Endothelial cell of umbilical vein (primary cell): ENCODE data around the gene GIPC1. TPM values are rescaled to one million over a fixed set of nuclear protein-coding genes. Genes with fewer than 3 reads are reported as not detected.

Experiments
- BruUV-seq: library from RNA; stranded (reverse); fragments of 400-500 nt; replicated peaks from 2 replicates; lab custom pipeline; 2021; lab: Mats Ljungman, UMichigan
- CTCF ChIA-PET: fragments of 300-600, 350-600 bp; sonication (Branson Sonifier 250); formaldehyde crosslinking; loops from one replicate; lab custom pipeline; 2021; ENCODE audit warnings: antibody characterized with exemption, inconsistent platforms; lab: Charles Lee
- POLR2A ChIA-PET: fragments of 300-600, 350-600 bp; sonication (Branson Sonifier 250); formaldehyde crosslinking; loops from one replicate; lab custom pipeline; 2021; ENCODE audit warnings: antibody characterized with exemption, inconsistent platforms; lab: Charles Lee
- DNase-seq: peaks from one replicate; pipeline ENCODE4 v3.0.0-alpha.2; 2011; ENCODE audit warnings: low read depth, low spot score
- FAIRE-seq: peaks from 2 replicates; lab custom pipeline; 2011; peaks lifted over from hg19 to GRCh38; lab: Jason Lieb, UNC
- H2AFZ ChIP-seq: 2 replicates; pipeline ENCODE4 v1.6.0; 2012; ENCODE audit warnings: low read depth, low read length, control low read depth, inconsistent platforms
- H3K27ac ChIP-seq: 2 replicates; pipeline ENCODE4 v1.5.1; 2011; ENCODE audit warnings: low read depth, mild to moderate bottlenecking, control low read depth, low read length, moderate library complexity; ENCODE audit not compliant: insufficient read depth
- H3K27me3 ChIP-seq, 2 experiments: 2 replicates each; pipeline versions ENCODE4 v1.6.0 to v1.6.1; 2011; ENCODE audit warnings: low read length in 2 of 2, mixed read lengths in 1 of 2; ENCODE audit not compliant: control insufficient read depth in 2 of 2, insufficient read depth in 2 of 2
- H3K36me3 ChIP-seq, 2 experiments: 2 replicates in 1 of 2; 3 replicates in 1 of 2; pipeline ENCODE4 v1.5.1; 2011; ENCODE audit warnings: low read length in 2 of 2, mild to moderate bottlenecking in 1 of 2, moderate library complexity in 1 of 2; ENCODE audit not compliant: control insufficient read depth in 2 of 2, insufficient read depth in 2 of 2; ENCODE audit errors: extremely low read depth in 1 of 2
- H3K4me1 ChIP-seq: 3 replicates; pipeline ENCODE4 v1.5.1; 2011; ENCODE audit warnings: mild to moderate bottlenecking, low read length; ENCODE audit not compliant: control insufficient read depth, insufficient read depth; ENCODE audit errors: extremely low read depth
- H3K4me2 ChIP-seq: 2 replicates; pipeline ENCODE4 v1.6.1; 2011; ENCODE audit warnings: low read length, control low read depth, mixed read lengths; ENCODE audit not compliant: insufficient read depth
- H3K4me3 ChIP-seq, 3 experiments: fragments of 200-600 bp in 1 of 3; sonication (generic), shearing (Covaris generic) in 1 of 3; replicated peaks in 1 of 3; 2 replicates each; pipeline ENCODE4 v1.5.1; 2011 to 2016; ENCODE audit warnings: control low read depth in 3 of 3, low read length in 3 of 3, mild to moderate bottlenecking in 2 of 3, inconsistent platforms in 1 of 3, low read depth in 1 of 3, moderate library complexity in 1 of 3; ENCODE audit not compliant: insufficient read depth in 1 of 3
- H3K79me2 ChIP-seq: 2 replicates; pipeline ENCODE4 v1.6.0; 2012; ENCODE audit warnings: low read length, inconsistent platforms; ENCODE audit not compliant: control insufficient read depth, insufficient read depth
- H3K9ac ChIP-seq: replicated peaks from 2 replicates; pipeline ENCODE3; 2011; ENCODE audit warnings: low read length, control low read depth; ENCODE audit not compliant: insufficient read depth; ENCODE audit errors: extremely low read depth
- H3K9me1 ChIP-seq: replicated peaks from 3 replicates; pipeline ENCODE4 v1.6.0; 2011; ENCODE audit warnings: mild to moderate bottlenecking, low read length; ENCODE audit not compliant: control insufficient read depth, insufficient read depth; ENCODE audit errors: extremely low read depth
- H3K9me3 ChIP-seq: replicated peaks from 2 replicates; pipeline ENCODE4 v1.5.1; 2012; ENCODE audit warnings: low read length, inconsistent platforms; ENCODE audit not compliant: control insufficient read depth, insufficient read depth
- H4K20me1 ChIP-seq: replicated peaks from 2 replicates; pipeline ENCODE3; 2011; ENCODE audit warnings: mild to moderate bottlenecking, low read length; ENCODE audit not compliant: control insufficient read depth, insufficient read depth; ENCODE audit errors: extremely low read depth
- CTCF ChIP-seq, 2 donors: IDR thresholded peaks; 1 replicate in 1 of 2; 2 replicates in 1 of 2; pipeline ENCODE4 v1.5.1; 2011; ENCODE audit warnings: low read length in 2 of 2, mild to moderate bottlenecking in 2 of 2, moderate library complexity in 2 of 2, control low read depth in 1 of 2, inconsistent platforms in 1 of 2, low read depth in 1 of 2; ENCODE audit not compliant: insufficient read depth in 1 of 2; ENCODE audit errors: extremely low read depth in 1 of 2
- EZH2 ChIP-seq: IDR thresholded peaks from 2 replicates; pipeline ENCODE4 v1.6.1; 2012; ENCODE audit warnings: borderline replicate concordance, low read depth, mild to moderate bottlenecking, moderate library complexity, low read length, inconsistent platforms; ENCODE audit not compliant: severe bottlenecking
- FOS ChIP-seq: IDR thresholded peaks from 2 replicates; pipeline ENCODE4 v1.6.1; 2011; ENCODE audit warnings: mild to moderate bottlenecking, low read length, moderate library complexity, borderline replicate concordance; ENCODE audit not compliant: insufficient read depth
- GATA2 ChIP-seq: IDR thresholded peaks from 2 replicates; pipeline ENCODE4 v1.7.0; 2011; ENCODE audit warnings: low read depth, mild to moderate bottlenecking, moderate library complexity, mixed read lengths, low read length; ENCODE audit not compliant: insufficient read length, insufficient read depth
- JUN ChIP-seq: IDR thresholded peaks from 2 replicates; pipeline ENCODE4 v1.6.1; 2011; ENCODE audit warnings: borderline replicate concordance, low read depth; ENCODE audit not compliant: insufficient read length, insufficient read depth
- MAX ChIP-seq: IDR thresholded peaks from 2 replicates; pipeline ENCODE4 v1.6.1; 2011; ENCODE audit not compliant: insufficient read depth, insufficient read length
- MYC ChIP-seq: IDR thresholded peaks from one replicate; pipeline ENCODE4 v1.6.1; 2011; ENCODE audit warnings: mild to moderate bottlenecking, low read depth, low read length
- POLR2A ChIP-seq: IDR thresholded peaks from 2 replicates; pipeline ENCODE4 v1.6.1; 2012; ENCODE audit warnings: low read depth, mild to moderate bottlenecking, control low read depth, low read length
- POLR2AphosphoS5 ChIP-seq: IDR thresholded peaks from 2 replicates; pipeline ENCODE4 v1.6.1; 2012; ENCODE audit warnings: low read depth, mild to moderate bottlenecking, control low read depth, low read length, moderate library complexity; ENCODE audit not compliant: insufficient read depth
- dilution Hi-C: fragments of 300-500 bp; cut with MboI; formaldehyde crosslinking; loops from one replicate; pipeline ENCODE4 v1.15.0; 2019; ENCODE audit warnings: low sequenced_read_pairs; ENCODE audit not compliant: extremely low pct_ligation_motif_present
- intact Hi-C: fragments of 100-400 bp; cut with micrococcal nuclease; formaldehyde crosslinking; loops from one replicate; pipeline ENCODE4 v1.10.0; 2022
- polyA plus RNA-seq, 4 experiments: library from polyadenylated mRNA; depleted of rRNA in 3 of 4; stranded (reverse) in 3 of 4; unstranded in 1 of 4; fragments of >200 nt; gene quantifications; 2 replicates each; pipeline versions ENCODE4 v1.2.1 to v1.2.3, GENCODE V29; 2011 to 2012; ENCODE audit warnings: missing spikeins in 1 of 4
- total RNA-seq: library from RNA; stranded (reverse); gene quantifications from 2 replicates; pipeline ENCODE4 v1.2.3, GENCODE V29; 2021

Gene GIPC1
- total and polyA plus RNA-seq, 2 donors (not counting 3 experiments of a cell fraction or from before 2014, with no cell fraction given) = 108 to 141 TPM

- Histone ChIP-seq H3K9me1 (no peaks in the 10 kb centered on the region), H4K20me1 (no peaks in the 10 kb centered on the region), H3K4me3 (no peak overlapping the region), H2AFZ (no peak overlapping the region), H3K27me3 (no peaks in the 10 kb centered on the region), H3K4me1 (peaks cover 7% of the 10 kb centered on the region), H3K36me3 (no peaks in the 10 kb centered on the region), H3K4me2 (no peak overlapping the region), H3K79me2 (peaks cover 23% of the 10 kb centered on the region), H3K9me3 (no peaks in the 10 kb centered on the region), H3K9ac (no peak overlapping the region), H3K27ac (no peak overlapping the region)
- ChIA-PET CTCF (no interaction called here), POLR2A (no interaction called here)
- DNase-seq (no peak), FAIRE-seq (no peak)
- TF ChIP-seq JUN (no peak), FOS (no peak), MAX (no peak), GATA2 (no peak), POLR2AphosphoS5 (no peak), CTCF (IDR thresholded peaks at IDR 0.05; ENCODE audit: extremely low read depth in 1 of 2, insufficient read depth in 1 of 2, low read depth in 1 of 2, low read length in 2 of 2) (no peak), EZH2 (no peak), MYC (no peak), POLR2A (no peak)
- dilution Hi-C loops (no loop called here), intact Hi-C loops (no loop called here)
- no TSS peak for BruUV-seq
Observed at GRCh38 chr19:14533450-14533849, 37.5 kb upstream of the GIPC1 start.
